Liver (tissue), 9 donors: Measurements from ENCODE around the gene RNF182. TPM values are rescaled to one million over a fixed set of nuclear protein-coding genes. Genes with fewer than 3 reads are reported as not detected.

Source experiments
- DNase-seq: peaks from one replicate; pipeline ENCODE4 v3.0.0-alpha.2; 2017; ENCODE audit warnings: low spot score
- H3K27ac ChIP-seq, 2 donors: one replicate each; pipeline ENCODE4 v1.7.0; 2013; ENCODE audit warnings: inconsistent platforms in 2 of 2, low read length in 2 of 2, control low read depth in 1 of 2, low read depth in 1 of 2, mild to moderate bottlenecking in 1 of 2
- H3K27me3 ChIP-seq, 4 donors: one replicate each; pipeline versions ENCODE4 v1.6.1 to v1.7.0; 2013; ENCODE audit warnings: low read length in 3 of 4, inconsistent platforms in 1 of 4, mild to moderate bottlenecking in 1 of 4, moderate library complexity in 1 of 4; ENCODE audit not compliant: control insufficient read depth in 4 of 4, insufficient read depth in 4 of 4
- H3K36me3 ChIP-seq, 4 donors: one replicate each; pipeline versions ENCODE4 v1.6.1 to v1.7.0; 2013; ENCODE audit warnings: low read length in 3 of 4, mild to moderate bottlenecking in 3 of 4, low read depth in 1 of 4, moderate library complexity in 1 of 4; ENCODE audit not compliant: control insufficient read depth in 4 of 4, insufficient read depth in 3 of 4
- H3K4me1 ChIP-seq, 4 donors: one replicate each; pipeline versions ENCODE4 v1.6.1 to v1.7.0; 2013; ENCODE audit warnings: low read length in 3 of 4, mild to moderate bottlenecking in 3 of 4, moderate library complexity in 1 of 4; ENCODE audit not compliant: control insufficient read depth in 4 of 4, insufficient read depth in 4 of 4
- H3K4me3 ChIP-seq, 3 donors: one replicate each; pipeline versions ENCODE4 v1.6.1 to v1.7.0; 2013; ENCODE audit warnings: low read length in 3 of 3, control low read depth in 1 of 3, low read depth in 1 of 3, mild to moderate bottlenecking in 1 of 3
- H3K9ac ChIP-seq, 2 donors: one replicate each; pipeline ENCODE4 v1.7.0; 2013; ENCODE audit warnings: low read length in 2 of 2, mild to moderate bottlenecking in 2 of 2, moderate library complexity in 2 of 2, control low read depth in 1 of 2, low read depth in 1 of 2
- H3K9me3 ChIP-seq, 4 donors: one replicate each; pipeline versions ENCODE4 v1.6.1 to v1.7.0; 2013; ENCODE audit warnings: low read length in 3 of 4; ENCODE audit not compliant: control insufficient read depth in 4 of 4
- ATF3 ChIP-seq: IDR thresholded peaks from 2 replicates; pipeline ENCODE4 v1.6.1; 2016; ENCODE audit warnings: antibody characterized with exemption
- EGR1 ChIP-seq, 2 donors: IDR thresholded peaks; 2 replicates each; pipeline ENCODE4 v1.6.1; 2016 to 2018; ENCODE audit warnings: antibody characterized with exemption in 2 of 2, low read depth in 2 of 2
- FOXA1 ChIP-seq: IDR thresholded peaks from 2 replicates; pipeline ENCODE4 v1.6.1; 2016; ENCODE audit warnings: antibody characterized with exemption
- FOXA2 ChIP-seq: IDR thresholded peaks from 2 replicates; pipeline ENCODE4 v1.6.1; 2016; ENCODE audit warnings: antibody characterized with exemption
- HNF4A ChIP-seq, 2 donors: conservative IDR thresholded peaks; 2 replicates each; pipeline ENCODE4 v1.6.1; 2016; ENCODE audit warnings: antibody characterized with exemption in 2 of 2, mild to moderate bottlenecking in 2 of 2
- HNF4G ChIP-seq: IDR thresholded peaks from 2 replicates; pipeline ENCODE4 v1.6.1; 2016; ENCODE audit warnings: antibody characterized with exemption
- MAX ChIP-seq: IDR thresholded peaks from 2 replicates; pipeline ENCODE4 v1.6.1; 2016; ENCODE audit warnings: antibody characterized with exemption
- NR2F2 ChIP-seq: IDR thresholded peaks from 2 replicates; pipeline ENCODE4 v1.6.1; 2016; ENCODE audit warnings: antibody characterized with exemption
- RAD21 ChIP-seq, 2 donors: IDR thresholded peaks; 2 replicates each; pipeline ENCODE4 v1.6.1; 2016; ENCODE audit warnings: antibody characterized with exemption in 2 of 2, mild to moderate bottlenecking in 2 of 2
- REST ChIP-seq: IDR thresholded peaks from 2 replicates; pipeline ENCODE4 v1.6.1; 2016; ENCODE audit warnings: antibody characterized with exemption, mild to moderate bottlenecking
- SP1 ChIP-seq: IDR thresholded peaks from 2 replicates; pipeline ENCODE4 v1.6.1; 2018; ENCODE audit warnings: antibody characterized with exemption, mild to moderate bottlenecking
- ZBTB33 ChIP-seq: IDR thresholded peaks from 2 replicates; pipeline ENCODE4 v1.6.1; 2016; ENCODE audit warnings: antibody characterized with exemption
- WGBS: extraction: QIAGEN DNeasy Blood & Tissue Kit; methylation state at CpG from one replicate; pipeline ENCODE4 v1.1.7; 2013; 5-methylcytosine and 5-hydroxymethylcytosine counted together
- polyA plus RNA-seq, 2 donors: library from polyadenylated mRNA; stranded (reverse) in 1 of 2; unstranded in 1 of 2; fragments of 200-250 nt in 1 of 2; fragments of >200 nt in 1 of 2; fragmentation: Nextera tagmentation in 1 of 2; extraction: Ambion mirVana in 1 of 2; gene quantifications; one replicate each; pipeline versions ENCODE4 v1.2.1 to v1.2.3, GENCODE V29; 2013 to 2015
- total RNA-seq, 2 donors: library from RNA; depleted of rRNA; stranded (reverse); fragments of >200 nt; gene quantifications; one replicate each; pipeline ENCODE4 v1.2.3, GENCODE V29; 2014
- donor health status: healthy.
- donor health status: healthy.
- donor health status: healthy.
- donor health status: healthy.
- donor health status: healthy.

The RNF182 gene
- total and polyA plus RNA-seq, 4 donors: 1.4 TPM; not detected in 3

- TF ChIP-seq HNF4A (conservative IDR thresholded peaks at IDR 0.05) (no peak), ATF3 (no peak), RAD21 (IDR thresholded peaks at IDR 0.05) (no peak)
Observed at GRCh38 chr6:13910443-13910842, 14.3 kb upstream of the RNF182 start (continued).

GRCh38 chr6:13911337-13911736 is 13.4 kb upstream of the RNF182 start:
- no peak for DNase-seq
- H3K9ac ChIP-seq: no peak overlapping the region
- no peak overlapping the region for H3K4me3 ChIP-seq
- H3K27me3 ChIP-seq: peaks cover 0 to 10% (median 3%) of the 10 kb centered on the region in 4 donors
- TF ChIP-seq EGR1 (IDR thresholded peaks at IDR 0.05; ENCODE audit: low read depth in 2 of 2) (no peak), ZBTB33 (no peak), SP1 (no peak), HNF4G (no peak), NR2F2 (no peak), MAX (no peak), FOXA1 (no peak), REST (no peak), HNF4A (conservative IDR thresholded peaks at IDR 0.05) (no peak)
- no peak overlapping the region for H3K27ac ChIP-seq
- no peaks in the 10 kb centered on the region for H3K4me1 ChIP-seq
- WGBS: 84% methylated on average over 2 of the region's 2 CpGs
- no peaks in the 10 kb centered on the region for H3K9me3 ChIP-seq
- no peaks in the 10 kb centered on the region for H3K36me3 ChIP-seq

- Histone ChIP-seq H3K27ac (no peak overlapping the region), H3K4me1 (no peaks in the 10 kb centered on the region), H3K36me3 (no peaks in the 10 kb centered on the region), H3K9ac (no peak overlapping the region), H3K27me3 (peaks cover 0 to 12% (median 4%) of the 10 kb centered on the region in 4 donors), H3K9me3 (no peaks in the 10 kb centered on the region), H3K4me3 (no peak overlapping the region)
- no peak for TF ChIP-seq REST
- no peak for TF ChIP-seq FOXA2
- no peak for TF ChIP-seq ATF3
- WGBS: 70% methylated on average over 8 of the region's 8 CpGs
- DNase-seq: no peak
Observed at GRCh38 chr6:13913226-13914001, 11.3 kb upstream of the RNF182 start.
